Testis (tissue), 2 donors: ENCODE data around the gene PCSK5.
"Not testable (repeated sequence)": the region's sequence is repeated elsewhere in the genome, so short reads cannot be mapped to it uniquely, and the experiment has no call there.

Source experiments
- CTCF ChIP-seq, 3 experiments: fragments of 450-650 bp in 2 of 3; fragments of 200-600 bp in 1 of 3; sonication (generic) in 1 of 3; IDR thresholded peaks; one replicate each; pipeline ENCODE4 v1.5.1; 2016 to 2019; ENCODE audit warnings: antibody characterized with exemption in 3 of 3, mild to moderate bottlenecking in 2 of 3, moderate library complexity in 1 of 3
- POLR2A ChIP-seq: fragments of 450-650 bp; IDR thresholded peaks from one replicate; pipeline ENCODE4 v1.6.1; 2017; ENCODE audit warnings: antibody characterized with exemption, mild to moderate bottlenecking, moderate library complexity

- not testable (repeated sequence) for TF ChIP-seq CTCF (IDR thresholded peaks at IDR 0.05); POLR2A
Observed at GRCh38 chr9:76362332-76363031, 472.0 kb downstream of the PCSK5 start.
